Glomerular visceral epithelial cell (primary cell): Measurements from ENCODE around the gene MARS1.
"Not testable (repeated sequence)": the region's sequence is repeated elsewhere in the genome, so short reads cannot be mapped to it uniquely, and the experiment has no call there.

ENCODE experiments used
- DNase-seq: peaks from one replicate; pipeline ENCODE4 v3.0.0-alpha.2; 2016; ENCODE audit errors: extremely low spot score

MARS1 gene

GRCh38 chr12:57487597-57488401 lies at the start of gene MARS1:
Gene MARS1 (plus strand): TSS chr12:57488068. CDS start chr12:57488091, 23 bp downstream.
- DNase-seq, result peak; percentile 93

DNA sequence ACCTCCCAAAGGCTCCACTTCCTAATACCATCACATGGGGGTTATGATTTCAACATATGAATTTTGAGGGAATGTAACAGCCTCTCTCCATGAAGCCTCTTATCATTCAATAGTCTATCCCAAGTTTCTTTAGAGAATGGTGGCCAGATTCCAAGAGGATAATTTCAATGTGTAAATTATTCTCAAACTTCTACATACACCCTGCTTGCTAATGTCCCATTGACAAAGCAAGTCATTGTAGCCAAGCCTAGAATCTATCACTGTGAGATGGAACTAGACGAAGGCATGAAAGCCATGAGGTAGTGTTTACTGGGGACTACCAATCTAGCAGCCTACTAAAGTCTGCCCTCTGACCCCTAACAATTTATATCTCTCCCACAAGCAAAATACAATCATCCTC lies 49.5 kb upstream of the MARS1 start:
- no peak for DNase-seq

GRCh38 chr12:57439762-57440266 lies 48.1 kb upstream of the MARS1 start:
- no peak for DNase-seq

- DNase-seq, result not testable (repeated sequence)
These were observed 46.5 kb upstream of the MARS1 start for GRCh38 chr12:57441393-57441792.

GRCh38 chr12:57441846-57442427 lies 45.9 kb upstream of the MARS1 start:
- no peak for DNase-seq

- DNase-seq, result not testable (repeated sequence)
These were observed 43.5 kb upstream of the MARS1 start for GRCh38 chr12:57444337-57444736.

DNA sequence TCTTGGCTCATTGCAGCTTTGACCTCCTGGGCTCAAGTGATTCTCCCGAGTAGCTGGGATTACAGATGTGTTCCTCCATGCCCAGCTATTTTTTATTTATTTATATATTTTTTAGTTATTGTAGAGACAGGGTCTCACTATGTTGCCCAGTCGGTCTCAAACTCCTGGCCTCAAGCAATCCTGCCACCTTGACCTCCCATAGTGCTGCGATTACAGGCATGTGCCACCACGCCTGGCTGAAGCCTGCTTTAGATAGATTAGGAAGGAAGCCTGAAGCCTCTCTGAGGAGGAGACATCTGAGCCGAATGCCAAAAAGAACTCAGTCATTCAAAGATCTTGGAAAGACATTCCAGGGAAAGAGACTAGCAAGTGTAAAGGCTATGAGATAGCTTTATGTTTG lies 43.1 kb upstream of the MARS1 start:
- DNase-seq, result no peak

DNA sequence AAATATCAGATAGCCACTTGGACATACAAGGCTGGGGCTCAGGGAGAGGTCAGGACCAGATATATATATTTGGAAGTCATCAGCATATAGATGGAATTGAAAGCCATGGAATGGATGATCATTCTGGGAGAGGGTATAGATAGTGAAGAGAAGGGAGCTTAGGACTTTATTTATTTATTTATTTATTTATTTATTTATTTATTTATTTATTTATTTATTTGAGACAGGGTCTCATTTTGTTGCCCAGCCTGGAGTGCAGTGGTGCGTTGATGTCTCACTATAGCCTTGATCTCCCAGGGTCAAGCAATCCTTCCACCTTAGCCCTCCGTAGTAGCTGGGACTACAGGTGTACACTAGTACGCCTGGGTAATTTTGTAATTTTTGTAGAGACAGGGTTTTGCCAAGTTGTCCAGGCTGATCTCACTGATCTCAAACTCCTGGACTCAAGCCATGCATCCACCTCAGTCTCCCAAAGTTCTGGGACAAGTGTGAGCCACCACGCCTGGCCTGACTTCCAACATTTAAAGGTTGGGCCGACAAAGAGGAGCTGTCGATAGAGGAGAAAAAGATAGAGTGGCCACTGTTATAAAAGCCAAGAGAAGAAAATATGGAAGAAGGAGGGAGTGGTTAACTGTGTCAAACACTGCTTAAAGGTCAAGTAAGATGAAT lies 41.4 kb upstream of the MARS1 start:
- DNase-seq, result no peak

DNA sequence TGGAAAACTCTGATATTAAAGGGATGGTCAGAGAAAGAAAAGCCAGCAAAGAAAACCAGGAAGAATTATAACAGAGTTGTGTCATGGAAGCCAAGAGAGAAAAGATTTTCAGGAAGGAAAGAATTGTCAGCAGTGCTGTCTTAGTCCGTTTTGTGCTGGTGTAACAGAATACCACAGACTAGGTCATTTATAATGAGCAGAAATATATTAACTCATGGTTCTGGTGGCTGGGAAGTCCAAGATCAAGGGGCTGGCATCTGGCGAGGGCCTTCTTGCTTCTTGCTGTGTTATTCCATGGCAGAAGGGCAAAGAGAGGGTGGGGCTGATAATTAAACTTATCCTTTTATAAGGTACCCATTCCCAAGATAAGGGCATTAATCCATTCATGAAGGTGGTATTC lies 39.2 kb upstream of the MARS1 start:
- DNase-seq, result no peak

- DNase-seq, result no peak
These were observed 38.5 kb upstream of the MARS1 start for GRCh38 chr12:57449375-57449774.

- no peak for DNase-seq
These were observed 37.8 kb upstream of the MARS1 start for GRCh38 chr12:57450057-57450456.

GRCh38 chr12:57451233-57451778 lies 36.6 kb upstream of the MARS1 start:
- DNase-seq, result no peak

- DNase-seq, result peak; percentile 60
These were observed 35.5 kb upstream of the MARS1 start for GRCh38 chr12:57452181-57452936.

- DNase-seq, result peak; percentile 75
These were observed 34.8 kb upstream of the MARS1 start for GRCh38 chr12:57452937-57453509.

- DNase-seq, result no peak
These were observed 33.7 kb upstream of the MARS1 start for GRCh38 chr12:57454213-57454565.

DNA sequence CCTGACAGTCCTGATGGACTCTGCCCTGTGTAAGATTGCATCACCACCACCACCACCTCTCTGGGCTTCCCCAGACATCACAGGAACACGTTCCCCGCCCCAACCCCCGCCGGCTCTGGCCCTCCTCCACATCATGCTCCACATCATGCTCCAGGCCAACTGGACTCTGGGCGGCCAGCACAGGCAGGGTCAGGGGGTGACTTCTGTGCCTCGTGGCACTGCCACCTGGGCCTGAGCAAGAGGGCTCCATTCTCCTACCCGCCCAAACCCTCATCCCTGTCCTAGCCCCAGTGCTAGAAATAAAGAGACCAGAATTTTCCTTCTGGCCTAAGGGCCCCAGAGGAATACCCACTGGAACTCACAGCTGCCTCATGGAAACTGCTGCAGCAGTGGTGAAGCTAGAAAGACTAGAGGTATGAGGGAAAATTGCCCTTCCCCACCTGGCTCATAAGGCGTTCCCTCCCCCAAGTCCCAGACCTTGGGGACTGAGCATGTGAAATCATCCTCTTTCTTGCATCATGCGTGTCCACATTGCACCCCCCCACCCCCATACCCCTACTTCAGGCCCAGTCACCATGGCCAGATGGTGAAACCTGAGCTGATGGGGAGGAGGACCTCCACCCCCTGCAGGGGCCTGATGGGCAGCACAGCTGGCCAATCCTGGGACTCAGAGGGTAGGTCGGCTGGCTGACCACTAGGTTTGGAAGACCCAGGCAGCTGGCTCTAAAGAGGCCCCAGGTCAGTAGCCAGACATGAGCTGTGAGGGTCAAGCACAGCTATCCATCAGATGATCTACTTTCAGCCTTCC lies 33.1 kb upstream of the MARS1 start, which contains the start of gene INHBE:
Gene INHBE (plus strand): TSS at position 742 of the 808 bp plus-strand sequence. CDS start 230 bp downstream, outside the sequence.
- peak; percentile 53 for DNase-seq

DNA sequence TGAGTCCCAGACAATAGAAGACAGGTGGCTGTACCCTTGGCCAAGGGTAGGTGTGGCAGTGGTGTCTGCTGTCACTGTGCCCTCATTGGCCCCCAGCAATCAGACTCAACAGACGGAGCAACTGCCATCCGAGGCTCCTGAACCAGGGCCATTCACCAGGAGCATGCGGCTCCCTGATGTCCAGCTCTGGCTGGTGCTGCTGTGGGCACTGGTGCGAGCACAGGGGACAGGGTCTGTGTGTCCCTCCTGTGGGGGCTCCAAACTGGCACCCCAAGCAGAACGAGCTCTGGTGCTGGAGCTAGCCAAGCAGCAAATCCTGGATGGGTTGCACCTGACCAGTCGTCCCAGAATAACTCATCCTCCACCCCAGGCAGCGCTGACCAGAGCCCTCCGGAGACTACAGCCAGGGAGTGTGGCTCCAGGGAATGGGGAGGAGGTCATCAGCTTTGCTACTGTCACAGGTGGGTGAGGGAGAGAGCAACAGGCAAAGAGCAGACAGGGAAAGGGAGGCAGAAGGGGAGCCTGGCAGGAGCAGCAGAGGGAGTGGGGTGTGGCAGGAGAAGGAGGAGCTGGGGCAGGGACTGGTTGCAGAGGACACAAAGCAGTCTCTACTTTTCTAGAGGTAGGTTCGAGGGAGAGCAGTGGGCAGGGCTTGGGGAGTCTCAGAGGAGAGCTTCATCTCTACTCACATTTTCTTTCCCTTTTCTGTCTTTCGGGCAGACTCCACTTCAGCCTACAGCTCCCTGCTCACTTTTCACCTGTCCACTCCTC lies 32.3 kb upstream of the MARS1 start:
- no peak for DNase-seq

DNA sequence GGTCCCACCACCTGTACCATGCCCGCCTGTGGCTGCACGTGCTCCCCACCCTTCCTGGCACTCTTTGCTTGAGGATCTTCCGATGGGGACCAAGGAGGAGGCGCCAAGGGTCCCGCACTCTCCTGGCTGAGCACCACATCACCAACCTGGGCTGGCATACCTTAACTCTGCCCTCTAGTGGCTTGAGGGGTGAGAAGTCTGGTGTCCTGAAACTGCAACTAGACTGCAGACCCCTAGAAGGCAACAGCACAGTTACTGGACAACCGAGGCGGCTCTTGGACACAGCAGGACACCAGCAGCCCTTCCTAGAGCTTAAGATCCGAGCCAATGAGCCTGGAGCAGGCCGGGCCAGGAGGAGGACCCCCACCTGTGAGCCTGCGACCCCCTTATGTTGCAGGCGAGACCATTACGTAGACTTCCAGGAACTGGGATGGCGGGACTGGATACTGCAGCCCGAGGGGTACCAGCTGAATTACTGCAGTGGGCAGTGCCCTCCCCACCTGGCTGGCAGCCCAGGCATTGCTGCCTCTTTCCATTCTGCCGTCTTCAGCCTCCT lies 31.6 kb upstream of the MARS1 start:
- DNase-seq, result peak; percentile 45
